GM12891 (cell line): ENCODE measurements around the gene TAS2R1.

Experiments used
- PAX5 ChIP-seq: IDR thresholded peaks from 2 replicates; pipeline ENCODE4 v1.6.1; 2011; ENCODE audit warnings: low read length, moderate library complexity, mild to moderate bottlenecking; ENCODE audit not compliant: insufficient read depth, severe bottlenecking
- POLR2A ChIP-seq: IDR thresholded peaks from 2 replicates; pipeline ENCODE4 v1.6.1; 2011; ENCODE audit warnings: low read depth, low read length, control low read depth
- POLR2AphosphoS5 ChIP-seq: IDR thresholded peaks from 2 replicates; pipeline ENCODE4 v1.6.1; 2011; ENCODE audit warnings: low read depth, low read length, control low read depth
- TAF1 ChIP-seq: IDR thresholded peaks from 2 replicates; pipeline ENCODE4 v1.6.1; 2011; ENCODE audit warnings: low read depth, low read length, control low read depth

- TF ChIP-seq POLR2A (no peak), POLR2AphosphoS5 (no peak), TAF1 (no peak), PAX5 (no peak)
Observed at GRCh38 chr5:9596824-9597223, 33.3 kb downstream of the TAS2R1 start.
